SU-DHL-6 (cell line): Measurements from ENCODE around the gene QPCTL.
"Not testable (repeated sequence)": the region's sequence is repeated elsewhere in the genome, so short reads cannot be mapped to it uniquely, and the experiment has no call there.

ENCODE experiments used
- H2AFZ ChIP-seq: fragments of 200-600 bp; sonication (generic); 2 replicates; pipeline ENCODE4 v1.6.1; 2014; ENCODE audit warnings: low read depth, mild to moderate bottlenecking, moderate library complexity, mixed read lengths, antibody characterized with exemption, low read length; ENCODE audit not compliant: severe bottlenecking
- H3F3A ChIP-seq: fragments of 200-600 bp; shearing (Covaris generic); 2 replicates; pipeline ENCODE4 v1.6.0; 2016; ENCODE audit warnings: antibody characterized with exemption, mild to moderate bottlenecking; ENCODE audit not compliant: insufficient read depth
- H3K27ac ChIP-seq: fragments of 200-600 bp; sonication (generic); 2 replicates; pipeline ENCODE4 v1.5.1; 2016; ENCODE audit warnings: low read depth, mild to moderate bottlenecking, low read length, moderate library complexity, mixed read lengths
- H3K27me3 ChIP-seq: fragments of 200-600 bp; sonication (generic), shearing (Covaris generic); 2 replicates; pipeline ENCODE4 v1.6.0; 2014; ENCODE audit warnings: mild to moderate bottlenecking, low read length
- H3K36me3 ChIP-seq: fragments of 200-600 bp; sonication (generic); 2 replicates; pipeline ENCODE4 v1.6.1; 2014; ENCODE audit warnings: mild to moderate bottlenecking, low read length, mixed read lengths
- H3K4me2 ChIP-seq: fragments of 300-600, 200-600 bp; shearing (Covaris generic), sonication (generic); 2 replicates; pipeline ENCODE4 v1.6.0; 2014; ENCODE audit warnings: low read length, low read depth, mild to moderate bottlenecking; ENCODE audit not compliant: poor library complexity, severe bottlenecking
- H3K4me3 ChIP-seq: fragments of 200-600 bp; sonication (generic); 2 replicates; pipeline ENCODE4 v1.5.1; 2014; ENCODE audit warnings: antibody characterized with exemption, low read length, mild to moderate bottlenecking, mixed read lengths; ENCODE audit not compliant: insufficient read depth, poor library complexity, severe bottlenecking
- H3K79me2 ChIP-seq: fragments of 200-600 bp; sonication (generic); 2 replicates; pipeline ENCODE4 v1.6.1; 2014; ENCODE audit warnings: mild to moderate bottlenecking, low read length, moderate library complexity; ENCODE audit not compliant: insufficient read depth
- H3K9ac ChIP-seq: fragments of 200-600 bp; sonication (generic); 2 replicates; pipeline ENCODE4 v1.7.0; 2014; ENCODE audit warnings: mild to moderate bottlenecking, low read length
- H3K9me2 ChIP-seq: fragments of 200-600 bp; sonication (generic); replicated peaks from 2 replicates; pipeline ENCODE4 v1.6.1; 2014; ENCODE audit warnings: low read length; ENCODE audit not compliant: insufficient read depth
- H3K9me3 ChIP-seq: fragments of 200-600 bp; sonication (generic); 2 replicates; pipeline ENCODE4 v1.6.1; 2014; ENCODE audit warnings: low read length, mixed read lengths; ENCODE audit not compliant: insufficient read depth
- H4K20me1 ChIP-seq: fragments of 200-600 bp; sonication (generic); 2 replicates; pipeline ENCODE4 v1.6.1; 2014; ENCODE audit warnings: low read depth, mild to moderate bottlenecking, antibody characterized with exemption, low read length, moderate library complexity, mixed read lengths
- CTCF ChIP-seq: fragments of 200-600 bp; sonication (generic); IDR thresholded peaks from one replicate; pipeline ENCODE4 v1.5.1; 2017; ENCODE audit warnings: antibody characterized with exemption, mild to moderate bottlenecking, low read length, moderate library complexity; ENCODE audit not compliant: insufficient read depth, poor library complexity, severe bottlenecking
- EZH2phosphoT487 ChIP-seq: fragments of 200-600 bp; sonication (generic), shearing (Covaris generic); conservative IDR thresholded peaks from 2 replicates; pipeline ENCODE4 v1.6.1; 2018; ENCODE audit warnings: mild to moderate bottlenecking, antibody characterized with exemption, low read length, moderate library complexity, mixed read lengths

Gene QPCTL

GRCh38 chr19:45682908-45683307, 9.6 kb upstream of the QPCTL start:
- Histone ChIP-seq H3K79me2 (no peaks in the 10 kb centered on the region), H3K4me3 (no peak overlapping the region), H3K9me3 (no peaks in the 10 kb centered on the region), H3K27ac (no peak overlapping the region), H3K9me2 (no peaks in the 10 kb centered on the region), H4K20me1 (no peaks in the 10 kb centered on the region), H3F3A (peaks cover 7% of the 10 kb centered on the region; the same call in 1 of the 2 replicates), H3K27me3 (no peaks in the 10 kb centered on the region), H2AFZ (no peak overlapping the region), H3K9ac (no peak overlapping the region), H3K36me3 (no peaks in the 10 kb centered on the region), H3K4me2 (no peak overlapping the region)
- no peak for TF ChIP-seq CTCF
- no peak for TF ChIP-seq EZH2phosphoT487

- H3K79me2 ChIP-seq, H3K27me3 ChIP-seq, H3K9me3 ChIP-seq, H4K20me1 ChIP-seq, H3K36me3 ChIP-seq, H3K27ac ChIP-seq, H3K9ac ChIP-seq, H3K4me3 ChIP-seq, H3K9me2 ChIP-seq, H3F3A ChIP-seq, H2AFZ ChIP-seq, H3K4me2 ChIP-seq: not testable (repeated sequence)
Measured at GRCh38 chr19:45685045-45685444, 7.4 kb upstream of the QPCTL start.

GRCh38 chr19:45687599-45687998, 4.9 kb upstream of the QPCTL start:
- Histone ChIP-seq H2AFZ (no peak overlapping the region), H4K20me1 (no peaks in the 10 kb centered on the region), H3K9me3 (no peaks in the 10 kb centered on the region), H3K4me3 (no peak overlapping the region), H3K36me3 (no peaks in the 10 kb centered on the region), H3K9ac (no peak overlapping the region), H3F3A (peaks cover 7% of the 10 kb centered on the region; the same call in 1 of the 2 replicates), H3K27ac (no peak overlapping the region), H3K27me3 (no peaks in the 10 kb centered on the region), H3K79me2 (peaks cover 20% of the 10 kb centered on the region), H3K4me2 (no peak overlapping the region), H3K9me2 (no peaks in the 10 kb centered on the region)
- no peak for TF ChIP-seq CTCF
- TF ChIP-seq EZH2phosphoT487: no peak

- peak within 1 kb of the TSS; percentile 85 for H3K4me2 ChIP-seq
Measured at GRCh38 chr19:45691516-45692186, 815 bp upstream of the QPCTL start, which contains the start of gene SNRPD2. Gene SNRPD2 (minus strand): TSS chr19:45691953. CDS start chr19:45691888, 65 bp downstream.

More at GRCh38 chr19:45691516-45692186, 815 bp upstream of the QPCTL start, which contains the start of gene SNRPD2:
- TF ChIP-seq EZH2phosphoT487: no peak
- TF ChIP-seq CTCF: no peak
- Histone ChIP-seq H3K4me3 (peak within 1 kb of the TSS; percentile 97), H4K20me1 (no peaks in the 10 kb centered on the region), H3K9me2 (no peaks in the 10 kb centered on the region), H3K79me2 (peaks cover 30% of the 10 kb centered on the region), H3F3A (no peaks in the 10 kb centered on the region), H3K27ac (peak within 1 kb of the TSS; percentile 80), H3K36me3 (no peaks in the 10 kb centered on the region), H3K9ac (peak within 1 kb of the TSS; percentile 90), H3K9me3 (no peaks in the 10 kb centered on the region), H2AFZ (peak within 1 kb of the TSS; percentile 75), H3K27me3 (no peaks in the 10 kb centered on the region)
